ENCODE data around the gene PDZD7.

GRCh38 chr10:100978901-100979195, 52.1 kb downstream of the PDZD7 start:
- no peak for TF ChIP-seq CTCF (conservative IDR thresholded peaks at IDR 0.05; ENCODE audit: low read depth, low read length)
- TF ChIP-seq EZH2 (IDR thresholded peaks at IDR 0.05; ENCODE audit: borderline replicate concordance, low read depth, low read length, poor library complexity, severe bottlenecking) = no peak

Data from A673 (cell line).